Measurements from ENCODE around the gene DTX2. TPM values are rescaled to one million over a fixed set of nuclear protein-coding genes. Genes with fewer than 3 reads are reported as not detected.
"Not testable (repeated sequence)": the region's sequence is repeated elsewhere in the genome, so short reads cannot be mapped to it uniquely, and the experiment has no call there.

Gene DTX2
- total and polyA plus RNA-seq, 2 donors (not counting 1 experiment from before 2014, with no cell fraction given), result 36.4 to 66.9 TPM

DNA sequence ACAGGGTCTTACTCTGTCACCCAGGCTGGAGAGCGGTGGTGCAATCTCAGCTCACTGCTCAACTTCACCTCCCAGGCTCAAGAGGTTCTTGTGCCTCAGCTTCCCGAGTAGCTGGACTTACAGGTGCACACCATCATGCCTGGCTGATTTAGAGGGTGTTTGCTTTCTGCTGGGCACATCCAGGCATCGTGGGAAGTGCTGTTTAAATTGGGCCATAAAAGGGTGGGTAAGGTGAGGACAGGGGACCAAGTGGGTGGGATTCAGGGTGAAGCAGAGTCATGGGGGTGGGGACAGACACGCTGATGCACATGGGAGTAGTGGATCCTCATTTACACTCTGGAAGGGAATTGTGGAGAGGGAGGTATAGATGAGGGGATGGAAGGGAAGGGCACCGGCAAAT, 3.5 kb downstream of the DTX2 start:
- H3K4me1 Mint-ChIP-seq; H3K27ac ChIP-seq (ENCODE audit: low read length in 2 of 2); H3K27me3 ChIP-seq (replicated peaks in 1 of 4; ENCODE audit: control extremely low read depth in 1 of 4, control insufficient read depth in 3 of 4, insufficient read depth in 4 of 4, low read length in 3 of 4); ATAC-seq (ENCODE audit: low read depth); H3K36me3 ChIP-seq (replicated peaks in 1 of 2; ENCODE audit: control extremely low read depth in 1 of 2, control insufficient read depth in 1 of 2, extremely low read depth in 1 of 2, insufficient read depth in 2 of 2, low read length in 1 of 2); H3K9me3 ChIP-seq (ENCODE audit: control extremely low read depth in 1 of 3, control insufficient read depth in 2 of 3, insufficient read depth in 1 of 3, low read length in 2 of 3); H4K20me1 ChIP-seq (ENCODE audit: control insufficient read depth, insufficient read depth, low read length, poor library complexity, severe bottlenecking); H3K9me3 Mint-ChIP-seq (ENCODE audit: insufficient read depth); CTCF ChIA-PET; H3K79me2 ChIP-seq (ENCODE audit: control insufficient read depth, insufficient read depth, low read length); H3K27me3 Mint-ChIP-seq; POLR2A ChIA-PET; H3K4me2 ChIP-seq (replicated peaks; ENCODE audit: low read depth, low read length, poor library complexity, severe bottlenecking); H2AFZ ChIP-seq (ENCODE audit: insufficient read depth, low read depth, low read length, poor library complexity, severe bottlenecking); intact Hi-C loops (cut with micrococcal nuclease); H3K4me3 Mint-ChIP-seq; H3K27ac Mint-ChIP-seq; H3K9ac ChIP-seq (ENCODE audit: low read length); H3K4me1 ChIP-seq (ENCODE audit: control insufficient read depth in 2 of 2, insufficient read depth in 2 of 2, low read length in 2 of 2); H3K4me3 ChIP-seq (ENCODE audit: control extremely low read depth in 1 of 5, extremely low read depth in 1 of 5, insufficient read depth in 1 of 5, low read depth in 2 of 5, low read length in 4 of 5); DNase-seq: not testable (repeated sequence)
- 86% methylated on average over 2 of the region's 5 CpGs for WGBS (ENCODE audit: insufficient coverage)

DNA sequence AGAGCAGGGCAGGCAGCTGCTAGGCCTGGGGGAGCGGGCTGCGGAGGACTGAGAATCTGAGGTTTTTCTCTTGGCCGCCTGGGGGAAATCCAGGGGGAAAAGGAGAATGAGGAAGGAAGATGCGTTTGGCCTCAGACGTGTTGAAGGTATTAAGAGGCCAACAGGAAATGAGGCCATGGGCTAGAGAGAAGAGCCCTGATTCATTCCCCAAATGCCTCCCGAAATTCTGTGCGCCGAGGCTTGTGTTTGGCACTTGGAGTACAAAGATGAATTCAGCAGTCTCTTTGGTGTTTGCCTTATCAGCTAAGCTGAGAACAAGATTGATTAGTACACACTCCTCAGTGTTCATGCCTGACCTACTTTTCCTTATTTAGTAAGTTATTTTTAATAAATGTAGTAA, 4.4 kb downstream of the DTX2 start:
- H3K9ac ChIP-seq (ENCODE audit: low read length); H2AFZ ChIP-seq (ENCODE audit: insufficient read depth, low read depth, low read length, poor library complexity, severe bottlenecking); POLR2A ChIA-PET: not testable (repeated sequence)

GRCh38 chr7:76467743-76468404, 6.4 kb downstream of the DTX2 start:
- H3K4me1 ChIP-seq (ENCODE audit: control insufficient read depth in 2 of 2, insufficient read depth in 2 of 2, low read length in 2 of 2); CTCF ChIA-PET; H3K4me3 ChIP-seq (ENCODE audit: control extremely low read depth in 1 of 5, extremely low read depth in 1 of 5, insufficient read depth in 1 of 5, low read depth in 2 of 5, low read length in 4 of 5); intact Hi-C loops (cut with micrococcal nuclease); H3K79me2 ChIP-seq (ENCODE audit: control insufficient read depth, insufficient read depth, low read length); H3K4me1 Mint-ChIP-seq; H3K9me3 ChIP-seq (ENCODE audit: control extremely low read depth in 1 of 3, control insufficient read depth in 2 of 3, insufficient read depth in 1 of 3, low read length in 2 of 3); H3K9me3 Mint-ChIP-seq (ENCODE audit: insufficient read depth); POLR2A ChIA-PET; DNase-seq; H3K27me3 Mint-ChIP-seq; H3K27me3 ChIP-seq (replicated peaks in 1 of 4; ENCODE audit: control extremely low read depth in 1 of 4, control insufficient read depth in 3 of 4, insufficient read depth in 4 of 4, low read length in 3 of 4); H2AFZ ChIP-seq (ENCODE audit: insufficient read depth, low read depth, low read length, poor library complexity, severe bottlenecking); H4K20me1 ChIP-seq (ENCODE audit: control insufficient read depth, insufficient read depth, low read length, poor library complexity, severe bottlenecking); H3K27ac ChIP-seq (ENCODE audit: low read length in 2 of 2); H3K4me2 ChIP-seq (replicated peaks; ENCODE audit: low read depth, low read length, poor library complexity, severe bottlenecking); H3K27ac Mint-ChIP-seq; H3K9ac ChIP-seq (ENCODE audit: low read length); H3K4me3 Mint-ChIP-seq; H3K36me3 ChIP-seq (replicated peaks in 1 of 2; ENCODE audit: control extremely low read depth in 1 of 2, control insufficient read depth in 1 of 2, extremely low read depth in 1 of 2, insufficient read depth in 2 of 2, low read length in 1 of 2): not testable (repeated sequence)
- 92% methylated on average over 9 of the region's 14 CpGs for WGBS (ENCODE audit: insufficient coverage)
- ATAC-seq (ENCODE audit: low read depth), result peak; percentile 24

More for the DNA sequence above, 4.4 kb downstream of the DTX2 start:
- ATAC-seq (ENCODE audit: low read depth); H3K4me3 ChIP-seq (ENCODE audit: control extremely low read depth in 1 of 5, extremely low read depth in 1 of 5, insufficient read depth in 1 of 5, low read depth in 2 of 5, low read length in 4 of 5); H3K36me3 ChIP-seq (replicated peaks in 1 of 2; ENCODE audit: control extremely low read depth in 1 of 2, control insufficient read depth in 1 of 2, extremely low read depth in 1 of 2, insufficient read depth in 2 of 2, low read length in 1 of 2); H4K20me1 ChIP-seq (ENCODE audit: control insufficient read depth, insufficient read depth, low read length, poor library complexity, severe bottlenecking); H3K27me3 ChIP-seq (replicated peaks in 1 of 4; ENCODE audit: control extremely low read depth in 1 of 4, control insufficient read depth in 3 of 4, insufficient read depth in 4 of 4, low read length in 3 of 4); H3K4me1 ChIP-seq (ENCODE audit: control insufficient read depth in 2 of 2, insufficient read depth in 2 of 2, low read length in 2 of 2); H3K9me3 ChIP-seq (ENCODE audit: control extremely low read depth in 1 of 3, control insufficient read depth in 2 of 3, insufficient read depth in 1 of 3, low read length in 2 of 3); H3K4me1 Mint-ChIP-seq; DNase-seq; H3K27ac ChIP-seq (ENCODE audit: low read length in 2 of 2); H3K27me3 Mint-ChIP-seq; H3K79me2 ChIP-seq (ENCODE audit: control insufficient read depth, insufficient read depth, low read length); H3K4me3 Mint-ChIP-seq; intact Hi-C loops (cut with micrococcal nuclease); CTCF ChIA-PET; H3K9me3 Mint-ChIP-seq (ENCODE audit: insufficient read depth); H3K4me2 ChIP-seq (replicated peaks; ENCODE audit: low read depth, low read length, poor library complexity, severe bottlenecking); H3K27ac Mint-ChIP-seq: not testable (repeated sequence)
- WGBS (ENCODE audit: insufficient coverage), result no CpG with 5 or more reads among the region's 8 CpGs

GRCh38 chr7:76471556-76472221, 10.2 kb downstream of the DTX2 start:
- intact Hi-C loops (cut with micrococcal nuclease); H3K9me3 Mint-ChIP-seq (ENCODE audit: insufficient read depth); H3K4me1 Mint-ChIP-seq; ATAC-seq (ENCODE audit: low read depth); H3K4me2 ChIP-seq (replicated peaks; ENCODE audit: low read depth, low read length, poor library complexity, severe bottlenecking); H2AFZ ChIP-seq (ENCODE audit: insufficient read depth, low read depth, low read length, poor library complexity, severe bottlenecking); H3K79me2 ChIP-seq (ENCODE audit: control insufficient read depth, insufficient read depth, low read length); H3K9me3 ChIP-seq (ENCODE audit: control extremely low read depth in 1 of 3, control insufficient read depth in 2 of 3, insufficient read depth in 1 of 3, low read length in 2 of 3); H3K9ac ChIP-seq (ENCODE audit: low read length); DNase-seq; H3K27me3 Mint-ChIP-seq; H3K4me3 Mint-ChIP-seq; H4K20me1 ChIP-seq (ENCODE audit: control insufficient read depth, insufficient read depth, low read length, poor library complexity, severe bottlenecking); POLR2A ChIA-PET; H3K4me3 ChIP-seq (ENCODE audit: control extremely low read depth in 1 of 5, extremely low read depth in 1 of 5, insufficient read depth in 1 of 5, low read depth in 2 of 5, low read length in 4 of 5); H3K4me1 ChIP-seq (ENCODE audit: control insufficient read depth in 2 of 2, insufficient read depth in 2 of 2, low read length in 2 of 2); H3K36me3 ChIP-seq (replicated peaks in 1 of 2; ENCODE audit: control extremely low read depth in 1 of 2, control insufficient read depth in 1 of 2, extremely low read depth in 1 of 2, insufficient read depth in 2 of 2, low read length in 1 of 2); H3K27ac Mint-ChIP-seq; H3K27me3 ChIP-seq (replicated peaks in 1 of 4; ENCODE audit: control extremely low read depth in 1 of 4, control insufficient read depth in 3 of 4, insufficient read depth in 4 of 4, low read length in 3 of 4); H3K27ac ChIP-seq (ENCODE audit: low read length in 2 of 2); CTCF ChIA-PET: not testable (repeated sequence)
- 89% methylated on average over 6 of the region's 10 CpGs for WGBS (ENCODE audit: insufficient coverage)

Data from B cell (primary cell).